AG09309 (cell line): ENCODE measurements around the gene ADRA2B.

Experiments used
- DNase-seq: peaks from one replicate; pipeline ENCODE4 v3.0.0-alpha.2; 2010; ENCODE audit warnings: low read depth
- H3K4me3 ChIP-seq: 2 replicates; pipeline ENCODE4 v1.5.1; 2011; ENCODE audit warnings: mild to moderate bottlenecking, low read depth, low read length, moderate library complexity; ENCODE audit not compliant: control insufficient read depth
- CTCF ChIP-seq: IDR thresholded peaks from 2 replicates; pipeline ENCODE4 v1.5.1; 2011; ENCODE audit warnings: mild to moderate bottlenecking, low read depth, low read length, inconsistent platforms; ENCODE audit not compliant: insufficient read depth, control insufficient read depth; ENCODE audit errors: missing control alignments

ADRA2B gene

GRCh38 chr2:96112501-96113366, 3.6 kb downstream of the ADRA2B start:
- TF ChIP-seq CTCF = no peak
- DNase-seq = no peak
- no peak overlapping the region for H3K4me3 ChIP-seq

GRCh38 chr2:96111823-96112500, 4.4 kb downstream of the ADRA2B start:
- no peak for TF ChIP-seq CTCF
- no peak for DNase-seq

GRCh38 chr2:96111257-96111640, 5.1 kb downstream of the ADRA2B start:
- no peak overlapping the region for H3K4me3 ChIP-seq
- DNase-seq = no peak
- TF ChIP-seq CTCF = no peak

More at GRCh38 chr2:96111823-96112500, 4.4 kb downstream of the ADRA2B start:
- no peak overlapping the region for H3K4me3 ChIP-seq

- no peak overlapping the region for H3K4me3 ChIP-seq
- DNase-seq = no peak
- no peak for TF ChIP-seq CTCF
Observed at GRCh38 chr2:96110621-96111256, 5.6 kb downstream of the ADRA2B start.

- no peak for TF ChIP-seq CTCF
- no peak for DNase-seq
- no peak overlapping the region for H3K4me3 ChIP-seq
Observed at GRCh38 chr2:96109931-96110511, 6.3 kb downstream of the ADRA2B start.

GRCh38 chr2:96109361-96109680, 7.0 kb downstream of the ADRA2B start:
- H3K4me3 ChIP-seq = no peak overlapping the region
- no peak for DNase-seq
- no peak for TF ChIP-seq CTCF
